Lung (tissue), 12 donors: Measurements from ENCODE around the gene HMHB1. TPM values are rescaled to one million over a fixed set of nuclear protein-coding genes. Genes with fewer than 3 reads are reported as not detected.

ENCODE experiments used
- ATAC-seq: fragments of 200-7000 bp; cut with Tn5 transposase; one replicate; pipeline ENCODE4 v1.9.1; 2020; ENCODE audit warnings: moderate number of reproducible peaks; ENCODE audit not compliant: insufficient read depth, low FRiP score
- DNase-seq, 3 donors: peaks; one replicate each; pipeline ENCODE4 v3.0.0-alpha.2; 2013 to 2017
- H3K27ac ChIP-seq, 2 donors: one replicate each; pipeline ENCODE4 v1.5.1; 2013; ENCODE audit warnings: mild to moderate bottlenecking in 2 of 2, moderate library complexity in 2 of 2, control low read depth in 1 of 2, inconsistent platforms in 1 of 2, low read depth in 1 of 2, low read length in 1 of 2
- H3K27me3 ChIP-seq, 3 donors: one replicate each; pipeline ENCODE4 v1.5.1; 2013; ENCODE audit warnings: low read length in 2 of 3; ENCODE audit not compliant: control insufficient read depth in 3 of 3, insufficient read depth in 3 of 3
- H3K36me3 ChIP-seq, 4 donors: one replicate each; pipeline ENCODE4 v1.5.1; 2013; ENCODE audit warnings: low read length in 4 of 4, mild to moderate bottlenecking in 1 of 4, moderate library complexity in 1 of 4; ENCODE audit not compliant: control insufficient read depth in 4 of 4, insufficient read depth in 4 of 4
- H3K4me1 ChIP-seq, 5 donors: one replicate each; pipeline ENCODE4 v1.5.1; 2013; ENCODE audit warnings: low read length in 5 of 5, mild to moderate bottlenecking in 2 of 5, moderate library complexity in 1 of 5; ENCODE audit not compliant: control insufficient read depth in 5 of 5, insufficient read depth in 5 of 5
- H3K4me3 ChIP-seq: one replicate; pipeline ENCODE4 v1.5.1; 2013; ENCODE audit warnings: mild to moderate bottlenecking, control low read depth, moderate library complexity
- H3K9ac ChIP-seq, 2 donors: one replicate each; pipeline ENCODE4 v1.5.1; 2013; ENCODE audit warnings: low read length in 2 of 2, control low read depth in 1 of 2; ENCODE audit not compliant: insufficient read depth in 1 of 2
- H3K9me3 ChIP-seq, 4 donors: one replicate each; pipeline ENCODE4 v1.5.1; 2013; ENCODE audit warnings: low read length in 3 of 4, mild to moderate bottlenecking in 1 of 4, moderate library complexity in 1 of 4; ENCODE audit not compliant: control insufficient read depth in 4 of 4, insufficient read depth in 3 of 4
- CTCF ChIP-seq: IDR thresholded peaks from 2 replicates; pipeline ENCODE4 v1.5.1; 2012; ENCODE audit warnings: mild to moderate bottlenecking; ENCODE audit errors: control extremely low read depth, extremely low read depth
- WGBS, 2 donors: extraction: QIAGEN DNeasy Blood & Tissue Kit; methylation state at CpG; one replicate each; pipeline ENCODE4 v1.1.7; 2013; 5-methylcytosine and 5-hydroxymethylcytosine counted together
- polyA plus RNA-seq, 2 donors: library from polyadenylated mRNA; stranded (reverse); fragments of 200-250 nt; gene quantifications; one replicate each; pipeline ENCODE4 v1.2.1, GENCODE V29; 2013
- total RNA-seq, 2 donors: library from RNA; depleted of rRNA in 1 of 2; stranded (reverse); fragments of >200 nt in 1 of 2; gene quantifications; one replicate each; pipeline ENCODE4 v1.2.1, GENCODE V29; 2014 to 2021
- donor health status: control.
- donor health status: control.
- donor health status: Bipolar disorder and iron deficiency.
- donor health status: healthy.
- donor health status: DM: yes; HTN: yes; CAD: no.

Gene HMHB1
- total and polyA plus RNA-seq, 4 donors: not detected

- H3K27me3 ChIP-seq: no peaks in the 10 kb centered on the region
- H3K9ac ChIP-seq: no peak overlapping the region
- no peak for ATAC-seq
These were observed 7.8 kb downstream of the HMHB1 start for GRCh38 chr5:143819716-143820115.

DNA sequence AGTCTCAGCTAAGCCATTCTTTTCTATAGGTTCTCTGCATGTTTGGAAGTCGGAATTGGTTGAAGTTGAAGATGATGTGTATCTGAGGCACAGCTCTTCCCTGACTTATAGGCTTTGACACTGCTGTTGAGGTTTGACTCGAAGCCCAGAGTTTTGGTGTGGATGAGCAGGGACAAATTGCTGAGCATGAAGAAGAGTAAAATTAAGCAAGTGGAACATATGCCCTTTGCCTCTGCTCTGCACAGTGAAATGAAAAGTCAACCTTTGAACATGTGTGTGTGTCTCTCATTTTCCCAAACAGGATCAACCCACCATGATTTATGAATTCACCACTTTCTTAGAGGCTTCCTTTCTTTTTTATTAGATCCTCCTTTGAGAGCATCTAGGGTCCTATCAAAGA, 8.5 kb downstream of the HMHB1 start:
- no peaks in the 10 kb centered on the region for H3K9me3 ChIP-seq
- H3K9ac ChIP-seq: no peak overlapping the region
- 90 to 93% methylated on average over 2 of the region's 2 CpGs for WGBS, 2 donors
- ATAC-seq (no peak), DNase-seq (no peak)
- H3K27ac ChIP-seq: no peak overlapping the region
- no peaks in the 10 kb centered on the region for H3K36me3 ChIP-seq
- H3K27me3 ChIP-seq: no peaks in the 10 kb centered on the region
- TF ChIP-seq CTCF: no peak
- H3K4me1 ChIP-seq: peaks cover 0 to 10% (median 4%) of the 10 kb centered on the region in 5 donors
- H3K4me3 ChIP-seq: no peak overlapping the region

More at GRCh38 chr5:143819716-143820115, 7.8 kb downstream of the HMHB1 start:
- peak in 2 of 3 donors; percentile 54 to 59 for DNase-seq
- no peak for TF ChIP-seq CTCF
- Histone ChIP-seq H3K9me3 (no peaks in the 10 kb centered on the region), H3K4me1 (peaks cover 0 to 10% (median 4%) of the 10 kb centered on the region in 5 donors), H3K36me3 (no peaks in the 10 kb centered on the region), H3K4me3 (no peak overlapping the region), H3K27ac (no peak overlapping the region)

- Histone ChIP-seq H3K27ac (no peak overlapping the region), H3K4me1 (peaks cover 0 to 5% (median 2%) of the 10 kb centered on the region in 5 donors), H3K4me3 (no peak overlapping the region), H3K9me3 (no peaks in the 10 kb centered on the region), H3K9ac (no peak overlapping the region), H3K27me3 (no peaks in the 10 kb centered on the region), H3K36me3 (no peaks in the 10 kb centered on the region)
- WGBS, 2 donors: 39 to 52% methylated on average over 8 of the region's 8 CpGs
- ATAC-seq (peak; percentile 88), DNase-seq (peak; percentile 78 to 84 (median 81))
- peak; percentile 98 for TF ChIP-seq CTCF
These were observed 13.1 kb downstream of the HMHB1 start for GRCh38 chr5:143824851-143825720.
